Measurements from ENCODE around the gene NPBWR2.

NPBWR2 gene

DNA sequence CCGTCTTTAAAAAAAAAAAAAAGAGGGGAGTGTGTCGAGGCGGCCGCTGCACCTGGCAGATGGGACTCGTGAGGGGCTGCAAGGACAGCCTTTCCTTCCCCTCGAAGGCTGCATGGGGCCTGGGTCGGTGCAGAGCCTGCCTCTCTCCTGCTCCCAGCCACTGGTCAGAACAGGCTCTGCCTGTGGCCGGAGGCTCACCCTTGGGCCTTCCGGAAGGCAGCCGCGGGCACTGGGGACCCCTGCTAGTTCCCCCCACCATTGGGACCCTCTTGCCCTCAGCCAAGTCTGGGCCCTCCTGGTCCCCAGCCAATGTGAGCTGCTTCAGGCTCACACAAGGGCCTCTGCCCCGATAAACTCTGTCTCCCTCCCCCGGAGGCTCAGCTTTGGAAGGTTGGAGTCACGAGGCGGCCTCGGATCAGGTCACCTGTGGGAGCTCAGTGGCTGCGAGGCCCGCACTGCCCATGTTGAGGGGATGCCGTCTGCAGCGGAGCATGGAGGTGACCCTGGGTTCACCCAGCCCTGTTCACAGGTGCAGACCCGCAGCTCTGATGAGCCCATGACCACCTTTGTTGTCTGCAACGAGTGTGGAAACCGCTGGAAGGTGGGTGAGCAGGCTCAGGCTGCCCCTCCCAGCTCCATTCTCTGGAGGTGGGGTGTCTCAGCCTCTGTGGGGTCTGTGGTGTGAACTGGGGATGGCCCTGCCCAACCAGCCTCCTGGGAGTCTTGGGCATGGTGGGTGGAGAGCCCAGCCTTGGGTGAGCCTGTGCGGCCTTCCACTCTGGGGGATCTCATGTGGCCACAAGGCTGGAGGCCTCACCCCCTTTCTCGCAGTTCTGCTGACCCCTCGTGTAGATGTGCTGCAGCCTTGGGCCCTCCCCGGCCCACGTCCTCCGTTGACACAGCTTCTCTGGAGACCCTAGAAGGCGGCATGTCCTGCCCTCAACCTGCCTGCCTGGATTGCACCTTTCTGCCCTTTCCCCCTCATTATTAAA lies 35.7 kb downstream of the NPBWR2 start:
- no peak for DNase-seq

DNA sequence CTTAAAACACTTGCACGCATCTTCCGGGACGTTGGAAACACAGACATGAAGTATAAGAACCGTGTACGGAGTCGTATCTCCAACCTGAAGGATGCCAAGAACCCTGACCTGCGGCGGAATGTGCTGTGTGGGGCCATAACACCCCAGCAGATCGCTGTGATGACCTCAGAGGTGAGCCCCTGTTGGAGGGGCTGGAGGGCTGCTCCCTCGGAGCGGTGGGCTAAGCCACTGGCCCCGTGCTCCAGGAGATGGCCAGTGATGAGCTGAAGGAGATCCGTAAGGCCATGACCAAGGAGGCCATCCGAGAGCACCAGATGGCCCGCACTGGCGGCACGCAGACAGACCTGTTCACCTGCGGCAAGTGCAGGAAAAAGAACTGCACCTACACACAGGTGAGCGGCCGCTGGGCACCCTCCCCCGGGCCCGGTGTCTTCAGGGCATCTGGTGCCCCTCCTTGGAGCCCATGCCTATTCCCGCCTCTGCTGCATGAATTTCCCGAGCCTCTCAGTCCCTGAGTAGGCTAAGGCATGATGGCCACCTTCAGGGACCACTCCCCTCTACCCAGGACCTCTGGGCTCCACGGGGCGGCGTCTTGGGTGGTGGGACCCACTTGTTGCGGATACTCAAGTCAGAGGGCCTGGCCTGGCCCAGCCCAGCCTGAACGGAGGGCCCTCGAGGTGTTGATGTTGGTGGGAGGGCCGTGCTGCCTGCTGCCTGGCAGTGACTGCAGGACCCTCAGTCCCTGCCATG lies 36.9 kb downstream of the NPBWR2 start:
- DNase-seq = no peak

DNA sequence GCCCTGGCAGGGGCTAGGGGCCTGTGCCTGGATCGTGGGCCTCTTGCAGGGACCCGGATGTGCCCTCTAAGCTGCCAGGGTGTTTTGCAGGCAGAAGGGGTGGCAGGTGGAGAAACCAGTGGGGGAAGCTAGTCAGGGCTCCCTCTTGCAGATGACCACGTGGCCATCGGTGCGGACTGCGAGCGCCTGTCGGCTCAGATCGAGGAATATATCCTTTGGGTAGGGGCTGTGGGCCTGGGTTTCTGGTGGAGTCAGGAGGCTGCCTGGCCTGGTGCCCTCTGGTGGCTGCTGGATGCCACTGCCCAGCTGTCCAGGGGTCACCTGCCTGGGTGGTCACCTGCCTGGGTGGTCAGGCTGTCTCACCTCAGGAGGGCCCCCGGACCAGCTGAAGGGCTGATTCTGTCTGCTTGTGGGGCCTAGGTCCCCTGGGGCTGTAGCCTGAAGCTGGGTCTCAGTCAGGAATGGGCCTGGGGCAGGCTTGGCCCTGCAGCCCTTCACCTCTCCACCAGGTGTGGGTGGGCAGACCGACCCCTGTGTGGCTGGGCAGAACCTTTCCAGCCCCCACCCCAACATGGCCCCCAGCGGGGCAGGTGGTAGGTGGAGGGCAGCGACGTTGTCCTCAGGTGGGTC lies 37.6 kb downstream of the NPBWR2 start:
- DNase-seq = no peak

DNA sequence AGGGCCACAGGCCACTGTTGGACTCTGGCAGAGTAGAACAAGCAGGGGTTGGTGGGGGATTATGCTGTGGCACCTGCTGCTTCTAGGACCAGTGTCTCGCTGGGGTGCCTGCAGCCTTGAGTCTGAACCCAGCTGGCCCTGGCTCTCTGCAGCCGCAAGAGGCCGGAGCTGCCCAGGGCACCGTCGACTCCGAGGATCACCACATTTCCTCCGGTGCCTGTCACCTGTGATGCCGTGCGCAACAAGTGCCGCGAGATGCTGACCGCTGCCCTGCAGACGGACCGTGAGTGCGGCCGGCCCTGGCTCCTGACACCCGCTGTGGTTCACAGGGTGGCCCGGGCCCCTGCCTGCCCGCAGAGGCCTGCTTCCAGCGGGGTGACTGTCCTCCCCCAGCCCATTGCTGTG lies 38.2 kb downstream of the NPBWR2 start:
- DNase-seq = no peak

DNA sequence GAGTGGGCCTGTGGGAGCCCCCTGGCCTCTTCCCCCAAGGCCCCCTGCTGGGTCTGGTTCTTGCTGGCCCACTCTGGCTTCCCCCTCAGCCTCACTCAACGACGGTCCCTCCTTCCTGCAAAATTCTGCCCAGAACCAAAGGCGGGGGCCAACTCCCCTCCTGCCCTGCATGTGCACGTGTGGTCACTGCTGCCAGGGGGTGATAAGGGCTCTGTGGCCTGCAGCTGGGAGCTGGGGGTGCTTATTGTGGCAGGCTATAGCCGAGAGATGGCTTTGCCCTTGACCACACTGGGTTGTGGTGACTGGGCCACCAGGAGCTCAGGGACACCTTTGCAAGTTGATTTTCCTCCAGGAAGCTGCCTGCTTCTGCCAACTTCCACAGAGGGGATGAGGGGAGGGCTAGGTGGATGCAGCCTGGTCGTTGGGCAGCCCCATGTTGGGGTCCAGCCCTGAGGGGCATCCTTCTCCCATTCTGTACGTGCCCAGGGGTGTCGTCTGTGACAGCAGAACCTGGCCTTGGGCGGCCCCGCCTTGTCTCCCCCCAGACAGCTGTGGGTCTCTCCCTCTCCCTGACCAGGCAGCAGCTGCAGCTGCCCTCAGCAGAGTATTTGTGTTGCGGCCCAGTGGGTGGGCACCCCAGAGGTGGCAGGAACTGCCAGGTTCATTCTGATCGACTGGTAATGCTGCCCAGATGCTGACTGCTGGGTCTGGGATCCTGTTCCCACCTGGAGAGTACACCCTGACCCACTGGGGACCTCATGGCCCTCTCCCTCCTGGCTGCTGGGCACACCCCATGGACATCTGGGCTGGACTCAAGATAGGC lies 38.8 kb downstream of the NPBWR2 start:
- DNase-seq = no peak

DNA sequence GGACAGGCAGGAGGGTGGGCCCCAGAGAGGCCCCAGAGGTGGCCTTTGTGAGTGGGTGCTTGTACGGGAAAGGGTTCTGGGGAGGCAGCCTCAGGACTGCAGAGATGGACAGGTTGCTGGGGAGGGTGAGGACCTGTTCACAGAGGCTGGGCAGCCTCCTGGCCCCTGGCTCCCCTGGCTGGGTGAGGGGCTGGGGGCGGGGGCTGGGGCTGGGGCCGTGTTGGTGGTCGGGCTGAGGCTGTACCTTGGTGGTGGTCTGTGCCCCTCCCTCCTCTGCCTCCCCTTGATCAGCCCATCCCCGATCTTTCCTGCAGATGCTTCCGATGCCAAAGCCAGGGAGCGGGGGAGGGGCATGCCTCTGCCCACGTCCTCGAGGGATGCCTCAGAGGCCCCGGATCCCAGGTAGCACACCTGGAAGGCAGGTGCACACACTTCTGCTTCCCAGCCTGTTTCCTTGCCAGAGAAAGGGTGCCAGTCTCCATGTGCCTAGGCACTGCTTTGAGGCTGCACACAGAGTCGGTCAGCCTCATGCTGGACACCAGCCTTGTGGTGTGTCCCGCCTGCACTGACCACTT lies 39.5 kb downstream of the NPBWR2 start:
- no peak for DNase-seq

DNA sequence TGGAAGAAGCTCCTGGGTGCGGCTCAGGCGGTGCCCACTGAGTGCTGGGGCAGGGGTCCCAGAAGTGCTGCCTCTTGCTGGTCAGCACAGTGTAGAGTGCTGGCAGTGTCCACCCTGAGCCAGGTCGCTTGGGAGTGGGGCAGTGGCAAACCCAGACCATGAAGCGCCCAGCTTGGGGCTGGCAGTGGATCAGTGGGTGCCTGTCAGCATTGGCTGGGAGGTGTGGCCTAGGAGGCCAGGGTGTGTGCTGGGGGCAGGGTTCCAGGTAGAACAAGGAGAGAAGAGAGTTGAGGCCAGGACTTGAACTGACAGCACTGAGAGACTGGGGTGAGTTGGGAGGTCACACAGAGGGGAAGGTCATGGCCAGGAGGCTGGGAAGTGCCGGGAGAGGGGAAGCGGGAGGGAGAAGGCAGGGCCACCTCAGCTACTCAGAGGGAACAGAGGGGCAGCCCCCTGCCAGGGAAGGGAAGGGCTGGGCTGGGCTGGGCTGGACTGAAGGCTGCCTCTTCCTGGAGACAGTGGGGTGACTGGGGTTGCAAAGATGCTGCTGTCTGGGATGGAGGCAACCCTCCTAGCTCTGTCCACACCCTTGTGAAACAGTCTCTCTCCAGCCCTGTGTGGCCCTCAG lies 40.2 kb downstream of the NPBWR2 start:
- DNase-seq = no peak

DNA sequence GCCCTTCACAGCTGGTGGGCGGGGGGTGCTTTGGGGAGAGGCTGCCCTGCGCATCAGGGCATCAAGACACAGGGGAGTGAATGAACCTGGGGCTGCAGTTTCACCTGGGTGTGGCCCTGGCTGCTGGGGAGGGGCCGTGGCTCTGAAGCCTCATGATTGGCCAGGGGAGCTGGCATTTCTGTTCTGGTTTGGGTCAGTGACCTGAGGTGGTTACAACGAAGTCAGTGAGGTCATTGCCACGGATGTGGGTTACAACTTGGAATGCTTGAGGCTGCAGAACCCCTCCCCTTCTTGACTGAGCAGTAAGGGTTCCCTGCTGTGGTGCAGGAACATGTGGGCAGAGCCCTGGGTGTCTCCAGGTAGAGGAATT lies 41.4 kb downstream of the NPBWR2 start:
- peak; percentile 76 for DNase-seq

DNA sequence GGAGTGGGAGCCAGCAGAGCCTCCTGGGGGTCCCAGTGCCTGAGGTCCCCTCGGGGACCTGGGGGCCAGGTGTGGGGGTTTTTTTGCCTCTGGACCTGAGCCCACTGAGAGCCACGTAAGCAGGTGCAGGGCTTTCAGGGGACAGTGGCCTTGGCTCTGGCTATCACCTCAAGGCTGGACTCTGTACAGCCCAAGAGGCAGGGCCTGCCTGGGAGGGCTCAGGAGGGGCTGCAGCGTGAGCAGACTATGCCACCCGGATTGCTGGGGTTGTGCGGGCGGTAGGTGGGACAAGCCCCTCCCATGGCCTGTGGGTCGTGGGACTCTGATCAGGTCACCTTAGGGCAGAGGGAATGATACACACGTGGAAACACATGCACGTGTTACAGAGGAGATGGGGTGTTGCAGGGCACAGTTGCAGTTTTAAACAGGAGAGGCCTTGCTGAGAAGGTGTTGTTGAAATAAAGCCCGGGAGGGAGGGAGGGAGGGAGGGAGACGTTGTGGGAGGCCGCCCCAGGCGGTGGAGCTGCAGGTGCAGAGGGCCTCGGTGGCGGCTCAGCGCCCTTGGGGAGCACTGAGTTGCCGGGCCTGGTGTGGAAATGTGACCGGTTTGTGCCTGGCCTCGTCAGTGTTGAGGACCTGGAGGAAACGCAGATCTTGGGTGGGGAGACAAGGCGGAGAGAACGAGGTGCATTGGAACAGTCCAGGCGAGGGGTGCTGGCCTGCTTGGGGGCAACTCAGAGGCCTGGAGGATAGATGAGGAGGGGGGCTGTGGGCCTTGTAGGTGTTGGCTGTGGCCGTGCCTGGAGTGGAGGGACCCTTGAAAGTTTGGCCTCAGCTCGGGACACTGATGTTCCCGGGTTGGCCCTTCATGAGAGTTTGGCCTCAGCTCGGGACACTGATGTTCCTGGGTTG lies 42.0 kb downstream of the NPBWR2 start:
- DNase-seq = no peak

DNA sequence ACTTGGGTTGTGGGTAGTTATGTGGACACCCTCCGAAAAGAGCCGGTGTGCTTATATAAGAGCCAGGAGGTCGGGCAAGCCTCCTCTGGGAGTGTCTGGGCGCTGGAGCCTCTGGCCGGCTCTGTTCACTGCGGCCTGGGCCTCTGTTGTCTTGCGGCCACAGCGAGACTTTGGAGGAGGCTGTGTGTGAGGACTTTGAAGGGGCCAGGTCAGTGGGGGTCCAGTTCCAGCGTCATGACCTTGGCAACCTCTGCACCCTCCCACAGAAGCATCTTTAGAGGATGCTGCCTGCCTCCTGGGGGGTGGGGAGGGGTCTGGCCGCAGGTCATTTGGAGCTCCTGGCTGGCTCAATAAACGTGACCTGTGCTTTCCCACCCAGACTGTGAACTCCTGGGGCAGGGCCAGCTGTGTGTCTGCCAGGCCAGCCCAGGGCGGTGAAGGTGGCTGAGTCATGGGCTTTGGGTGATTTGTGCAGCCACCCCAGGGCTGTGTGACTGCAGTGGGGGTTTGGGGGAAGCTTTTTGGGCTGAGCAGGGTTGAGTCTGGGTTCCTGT lies 43.1 kb downstream of the NPBWR2 start:
- no peak for DNase-seq

DNA sequence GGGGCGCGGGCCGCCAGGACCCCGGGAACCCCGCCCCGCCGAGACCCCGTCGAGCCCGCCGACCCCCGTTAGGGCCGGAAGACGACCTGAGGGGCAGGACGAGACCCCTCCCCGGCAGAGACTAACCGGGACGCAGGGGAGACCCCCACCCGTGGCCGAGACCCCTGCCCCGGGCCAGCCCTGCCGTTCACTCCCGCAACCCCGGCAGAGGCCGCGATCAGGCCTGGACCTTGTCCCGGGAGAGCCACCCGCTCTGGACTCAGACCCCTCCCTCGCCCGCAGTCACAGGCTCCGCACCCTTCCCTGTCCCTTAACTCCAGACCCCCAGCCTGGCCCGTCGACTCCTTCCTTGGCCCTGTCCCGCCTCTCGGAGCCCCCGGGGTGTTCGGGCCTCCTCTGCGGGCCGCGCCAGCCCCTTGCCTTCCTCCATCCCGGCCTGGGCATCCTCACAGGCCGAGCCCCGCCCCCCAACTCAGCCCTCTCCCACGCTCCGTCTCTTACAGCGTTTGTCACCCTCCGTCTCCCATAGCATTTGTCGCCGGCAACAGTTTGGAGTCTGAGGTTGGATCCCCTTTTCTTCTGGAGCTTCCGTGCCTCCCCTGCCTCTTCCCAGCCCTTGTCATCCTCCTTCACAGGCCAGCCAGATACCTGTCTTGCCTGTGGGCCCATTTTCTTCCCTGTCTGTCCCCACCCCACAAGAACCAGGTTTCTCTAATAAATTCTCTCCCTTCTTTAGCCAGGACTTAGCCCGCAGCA lies 43.8 kb downstream of the NPBWR2 start:
- DNase-seq = peak; percentile 66

DNA sequence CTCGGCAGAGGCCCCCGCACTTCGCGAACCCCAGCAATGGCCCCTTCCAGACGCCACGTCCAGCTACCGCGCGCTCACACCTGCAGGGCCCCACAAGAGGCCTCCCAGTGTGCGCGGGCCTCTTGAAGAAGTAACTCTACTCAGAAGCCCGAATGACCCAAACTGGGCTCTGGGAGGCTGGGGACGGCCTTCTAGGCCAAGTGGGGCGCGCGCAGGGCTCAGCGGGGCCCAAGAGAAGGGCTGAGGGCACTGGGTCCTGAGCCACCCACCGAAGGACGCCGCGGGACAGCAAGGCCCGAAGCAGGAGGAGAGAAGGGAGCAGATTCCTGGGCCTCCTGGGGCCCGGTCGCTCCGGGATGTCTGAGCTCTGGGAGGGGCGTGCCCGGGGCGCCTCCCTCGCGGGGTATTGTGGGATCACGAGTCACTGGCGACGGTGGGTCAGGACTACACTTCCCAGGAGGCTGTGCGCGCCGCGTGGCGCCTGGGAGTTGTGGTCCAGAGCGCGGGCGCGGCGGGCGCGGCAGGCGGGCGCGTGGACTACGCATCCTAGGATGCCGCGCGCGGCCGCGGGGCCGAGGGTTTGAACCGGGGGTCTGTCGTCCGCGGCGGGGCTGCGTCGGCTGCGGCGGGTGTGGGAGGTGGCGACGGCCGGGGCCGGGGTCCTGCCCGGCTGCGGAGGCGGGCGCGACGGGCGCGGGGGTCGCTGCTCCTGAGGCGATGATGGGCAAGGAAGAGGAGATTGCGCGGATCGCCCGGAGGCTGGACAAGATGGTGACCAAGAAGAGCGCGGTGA lies 44.6 kb downstream of the NPBWR2 start, which contains the start of gene TCEA2:
Gene TCEA2 (plus strand): TSS at position 603 of the 793 bp plus-strand sequence. CDS start 115 bp downstream, at position 718.
- DNase-seq = peak; percentile 97

DNA sequence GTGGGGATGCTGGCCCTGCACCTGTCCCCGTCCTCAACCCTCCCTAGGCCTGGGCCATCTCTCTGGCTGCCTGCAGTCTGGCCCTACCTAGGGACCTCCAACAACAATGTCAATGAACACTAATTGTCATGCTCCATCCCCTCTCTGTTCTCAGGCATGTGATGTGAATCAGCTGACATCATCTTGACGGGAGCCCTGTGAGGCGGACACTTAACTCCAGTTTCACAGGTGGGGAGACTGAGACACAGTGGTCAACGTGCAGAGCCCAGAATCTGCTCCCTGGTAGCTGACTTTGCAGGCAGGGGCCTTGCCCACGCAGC lies 45.1 kb downstream of the NPBWR2 start:
- DNase-seq = no peak

DNA sequence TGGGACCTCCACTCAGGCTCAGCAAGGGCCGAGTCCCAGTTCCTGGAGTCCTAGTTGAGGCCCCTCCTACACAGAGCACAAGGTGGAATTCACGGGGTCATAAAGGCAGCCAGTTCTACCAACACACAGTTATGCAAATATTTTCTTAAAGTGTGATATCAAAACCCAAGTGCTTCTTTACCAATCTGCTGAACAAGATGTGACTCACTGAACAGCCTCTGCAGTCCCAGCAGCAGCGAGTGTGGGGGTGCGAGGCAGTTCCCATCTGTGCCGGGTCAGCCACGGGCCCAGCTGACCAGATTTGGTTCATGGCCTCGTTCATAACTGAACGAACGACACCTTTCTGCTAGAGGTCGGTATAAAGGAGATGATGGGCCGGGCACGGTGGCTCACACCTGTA lies 48.8 kb downstream of the NPBWR2 start:
- no peak for DNase-seq

DNA sequence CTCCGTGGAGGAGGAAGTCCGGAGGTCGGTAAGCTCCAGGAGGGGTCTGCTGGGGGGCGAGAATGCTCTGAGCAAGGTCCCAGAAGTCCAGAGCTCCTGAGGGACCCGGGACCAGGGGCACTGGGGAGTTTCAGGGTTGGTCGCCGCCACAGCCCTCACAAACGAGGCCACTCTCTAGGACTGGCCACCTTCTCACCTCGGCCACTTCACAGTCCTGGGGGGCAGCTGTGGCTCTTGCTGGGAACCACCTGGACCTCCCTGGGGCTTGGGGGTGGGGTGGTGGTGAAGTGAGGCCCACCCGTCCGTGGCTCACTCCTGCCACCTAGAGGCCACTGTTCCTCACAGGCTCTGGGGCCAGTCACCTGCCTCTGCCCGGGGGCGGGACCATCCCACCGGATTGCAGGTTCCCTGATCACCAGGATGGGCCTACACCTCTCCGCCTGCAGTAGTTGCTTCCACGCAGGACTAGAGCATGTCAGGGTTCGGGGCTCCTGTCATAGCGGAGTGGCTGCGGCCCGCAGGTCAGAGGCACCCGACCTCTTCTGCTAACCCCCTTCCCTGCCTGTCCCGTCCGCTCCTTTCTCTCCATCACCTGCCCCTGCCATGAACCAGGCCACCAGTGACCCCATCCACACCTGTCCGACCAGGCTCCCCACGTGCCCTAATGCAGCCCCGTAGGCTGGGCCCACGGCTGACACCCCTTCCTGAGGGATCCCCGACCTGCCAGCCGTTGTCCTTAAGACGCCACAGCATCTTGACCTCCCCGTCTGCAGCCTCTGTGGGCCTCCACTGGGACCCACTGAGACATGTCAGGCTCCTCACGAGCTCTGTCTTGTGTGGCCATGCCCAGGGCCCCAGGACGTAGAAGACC lies 49.5 kb downstream of the NPBWR2 start:
- peak; percentile 92 for DNase-seq

DNA sequence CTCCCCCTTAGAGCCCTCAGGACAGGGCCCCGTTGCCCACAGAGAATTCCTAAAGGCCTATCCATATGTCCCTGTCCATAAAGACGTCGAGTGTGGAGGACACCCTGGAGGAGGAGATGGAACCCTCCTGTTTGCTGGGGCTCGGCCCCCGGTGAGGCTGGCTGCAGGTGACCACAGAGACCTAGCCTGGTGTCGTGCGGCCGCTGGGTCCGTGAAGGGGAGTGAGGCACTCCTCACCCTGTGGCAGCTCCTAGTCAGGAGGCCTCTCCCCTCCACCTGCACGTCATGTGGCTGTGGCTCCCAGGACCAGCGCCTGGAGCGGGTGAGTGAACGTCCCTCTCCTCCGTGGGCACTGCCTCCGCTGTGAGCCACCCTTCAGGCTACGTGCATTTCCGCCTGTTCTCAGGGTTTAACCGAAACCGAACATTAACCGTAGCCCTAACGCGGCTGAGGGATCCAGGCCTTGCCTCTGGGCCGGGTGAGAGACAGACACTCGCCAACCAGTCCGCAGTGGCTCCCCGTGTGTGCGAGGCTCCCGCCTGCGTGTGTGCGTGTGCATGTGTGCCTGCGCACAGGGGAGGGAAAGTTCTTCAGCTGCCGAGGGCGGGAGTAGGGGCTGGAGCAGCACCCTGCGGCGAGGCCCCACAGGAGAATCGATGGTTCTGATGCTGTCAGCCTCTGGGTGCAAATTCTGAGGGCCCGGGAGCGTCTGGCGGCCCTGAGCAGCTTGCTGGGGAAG lies 50.3 kb downstream of the NPBWR2 start:
- peak; percentile 40 for DNase-seq

DNA sequence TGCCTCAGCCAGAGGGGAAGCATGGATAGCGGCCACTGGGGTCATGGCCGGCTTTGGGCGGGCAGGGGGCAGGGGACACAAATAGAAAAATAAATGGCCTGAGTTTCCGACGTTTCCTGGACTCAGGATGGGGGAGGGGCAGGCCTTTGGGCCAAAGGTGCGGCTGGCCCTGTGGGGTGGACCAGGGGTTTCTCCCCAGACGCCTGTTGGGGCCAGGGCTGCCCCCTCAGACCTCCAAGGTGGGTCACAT lies 50.8 kb downstream of the NPBWR2 start:
- no peak for DNase-seq
